NB4 (cell line): Measurements from ENCODE around the gene GALNT2.

Experiments used
- POLR2A ChIP-seq: IDR thresholded peaks from 2 replicates; pipeline ENCODE4 v1.6.1; 2011; ENCODE audit warnings: mild to moderate bottlenecking; ENCODE audit not compliant: insufficient read length; ENCODE audit errors: extremely low read depth
- TF ChIP-seq, protein P1 (sequence below): IDR thresholded peaks from one replicate; pipeline ENCODE4 v1.5.1; 2012; ENCODE audit warnings: low read depth, low read length

- TF ChIP-seq, protein P1, sequence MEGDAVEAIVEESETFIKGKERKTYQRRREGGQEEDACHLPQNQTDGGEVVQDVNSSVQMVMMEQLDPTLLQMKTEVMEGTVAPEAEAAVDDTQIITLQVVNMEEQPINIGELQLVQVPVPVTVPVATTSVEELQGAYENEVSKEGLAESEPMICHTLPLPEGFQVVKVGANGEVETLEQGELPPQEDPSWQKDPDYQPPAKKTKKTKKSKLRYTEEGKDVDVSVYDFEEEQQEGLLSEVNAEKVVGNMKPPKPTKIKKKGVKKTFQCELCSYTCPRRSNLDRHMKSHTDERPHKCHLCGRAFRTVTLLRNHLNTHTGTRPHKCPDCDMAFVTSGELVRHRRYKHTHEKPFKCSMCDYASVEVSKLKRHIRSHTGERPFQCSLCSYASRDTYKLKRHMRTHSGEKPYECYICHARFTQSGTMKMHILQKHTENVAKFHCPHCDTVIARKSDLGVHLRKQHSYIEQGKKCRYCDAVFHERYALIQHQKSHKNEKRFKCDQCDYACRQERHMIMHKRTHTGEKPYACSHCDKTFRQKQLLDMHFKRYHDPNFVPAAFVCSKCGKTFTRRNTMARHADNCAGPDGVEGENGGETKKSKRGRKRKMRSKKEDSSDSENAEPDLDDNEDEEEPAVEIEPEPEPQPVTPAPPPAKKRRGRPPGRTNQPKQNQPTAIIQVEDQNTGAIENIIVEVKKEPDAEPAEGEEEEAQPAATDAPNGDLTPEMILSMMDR = no peak
- no peak for TF ChIP-seq POLR2A
Observed at GRCh38 chr1:230114237-230114651, 47.2 kb downstream of the GALNT2 start.
